ENCODE measurements around the gene ENTPD8. TPM values are rescaled to one million over a fixed set of nuclear protein-coding genes. Genes with fewer than 3 reads are reported as not detected.

ENTPD8 gene
- total RNA-seq, 1 experiment from 2014 or later: 5.4 TPM

DNA sequence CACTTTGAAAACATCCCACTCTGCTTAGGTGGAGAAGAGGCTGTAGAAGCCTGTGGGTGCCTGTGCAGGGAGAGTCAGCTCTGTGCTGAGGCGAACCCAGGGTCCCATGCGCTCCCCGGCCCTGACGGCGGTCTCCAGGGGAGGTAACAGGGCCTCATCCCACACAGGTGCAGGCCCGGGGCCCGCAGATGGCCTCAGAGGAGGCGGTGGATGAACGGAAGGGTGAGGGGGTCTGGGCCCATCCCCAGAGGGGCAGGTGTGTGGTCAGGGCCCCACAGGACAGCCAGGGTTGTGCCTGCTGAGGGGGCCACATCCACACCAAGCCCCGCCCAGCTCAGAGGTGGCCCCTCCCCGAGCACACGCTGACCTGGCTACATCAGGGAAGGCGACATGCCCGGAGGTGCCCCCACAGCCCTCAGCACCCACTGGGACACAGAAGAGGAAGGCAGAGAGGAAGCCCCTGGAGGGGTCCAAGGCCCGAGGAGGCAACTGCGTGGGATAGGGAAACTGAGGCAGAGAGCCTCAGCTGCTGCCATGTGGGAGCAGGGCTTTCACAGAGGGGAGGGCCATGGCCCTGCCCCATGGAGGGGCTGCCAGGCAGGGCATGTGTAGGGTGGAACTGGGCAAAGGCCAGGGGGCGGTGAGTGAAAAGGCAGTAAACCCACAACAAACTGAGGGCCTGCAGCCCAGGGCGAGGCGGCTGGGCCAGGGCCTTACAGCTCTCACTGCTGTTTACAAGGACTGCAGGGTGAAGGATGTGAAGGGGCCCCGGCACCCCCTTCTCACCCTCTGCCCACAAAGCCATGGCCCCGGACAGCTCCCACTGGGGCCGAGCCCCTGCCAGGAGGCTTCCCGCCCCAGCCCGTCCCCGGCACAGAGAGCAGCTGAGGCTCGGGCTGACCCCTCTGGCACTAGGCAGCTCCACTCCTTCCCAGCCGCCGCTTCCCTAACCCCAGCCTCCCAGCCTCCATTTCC lies 47.7 kb downstream of the ENTPD8 start:
- Histone ChIP-seq H3K4me2 (no peak overlapping the region), H3F3A (ENCODE audit: insufficient read depth, low read depth) (peaks cover 7% of the 10 kb centered on the region; the same call in 1 of the 2 replicates), H3K36me3 (ENCODE audit: low read depth) (no peaks in the 10 kb centered on the region), H3K4me1 (replicated peaks; ENCODE audit: insufficient read depth) (peaks cover 9% of the 10 kb centered on the region), H3K79me2 (ENCODE audit: low read depth) (no peaks in the 10 kb centered on the region), H3K4me3 (no peak overlapping the region), H3K9me2 (ENCODE audit: insufficient read depth) (no peaks in the 10 kb centered on the region), H3K27me3 (ENCODE audit: insufficient read depth, low read depth) (no peaks in the 10 kb centered on the region), H3K27ac (no peak overlapping the region), H4K20me1 (ENCODE audit: insufficient read depth) (no peaks in the 10 kb centered on the region), H2AFZ (no peak overlapping the region), H3K9me3 (ENCODE audit: insufficient read depth, low read depth) (no peaks in the 10 kb centered on the region)
- ChIA-PET POLR2A (ENCODE audit: unreplicated experiment) (no interaction called here), CTCF (interaction anchor here (0.6 kb wide), 1 partner anchor 91 kb away, joined by 3 read pairs; the partner anchor contains the start of gene NRARP)
- no peak for DNase-seq
- no peak for TF ChIP-seq CTCF (conservative IDR thresholded peaks at IDR 0.05)
- no peak for TF ChIP-seq EZH2 (IDR thresholded peaks at IDR 0.05; ENCODE audit: low read depth)
- intact Hi-C loops (cut with micrococcal nuclease; ENCODE audit: unreplicated experiment): no loop called here
- no TSS peak for BruUV-seq (replicated peaks)

DNA sequence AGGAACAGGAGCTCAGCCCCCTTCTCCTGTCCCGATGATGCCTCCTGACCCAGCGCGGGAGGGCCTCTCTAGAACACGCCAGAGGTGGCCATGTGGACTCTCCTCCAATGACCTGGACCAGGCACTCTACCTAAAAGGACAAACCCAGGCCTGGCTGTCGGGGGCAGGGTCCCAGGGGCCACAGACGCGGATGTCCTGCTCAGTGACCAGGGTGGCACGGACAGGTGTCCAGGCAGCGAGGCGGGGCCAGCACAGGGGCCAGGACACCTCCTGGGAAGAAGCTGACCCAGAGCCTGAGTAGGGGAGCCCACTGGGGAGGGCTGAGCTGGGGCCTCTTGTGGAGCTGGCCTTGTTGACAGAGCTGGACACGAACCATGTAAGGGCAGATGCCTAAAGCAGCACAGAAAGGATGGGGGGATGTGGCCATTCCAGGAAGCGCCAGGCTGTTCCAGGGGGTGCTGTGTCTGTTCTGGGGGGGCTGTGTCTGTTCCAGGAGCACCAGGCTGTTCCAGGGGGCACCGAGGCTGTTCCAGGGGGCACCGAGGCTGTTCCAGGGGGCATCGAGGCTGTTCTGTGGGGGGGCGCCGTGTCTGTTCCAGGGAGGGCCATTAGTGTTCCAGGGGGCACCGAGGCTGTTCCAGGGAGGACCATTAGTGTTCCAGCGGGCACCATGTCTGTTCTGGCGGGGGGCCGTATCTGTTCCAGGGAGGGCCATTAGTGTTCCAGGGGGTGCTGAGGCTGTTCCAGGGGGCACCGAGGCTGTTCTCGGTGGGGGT lies 48.7 kb downstream of the ENTPD8 start:
- no peaks in the 10 kb centered on the region for H3K36me3 ChIP-seq (ENCODE audit: low read depth)
- no peaks in the 10 kb centered on the region for H3K9me3 ChIP-seq (ENCODE audit: insufficient read depth, low read depth)
- DNase-seq: no peak
- H3K27ac ChIP-seq: no peak overlapping the region
- H3K9me2 ChIP-seq (ENCODE audit: insufficient read depth): no peaks in the 10 kb centered on the region
- H3K27me3 ChIP-seq (ENCODE audit: insufficient read depth, low read depth): no peaks in the 10 kb centered on the region
- ChIA-PET CTCF (no interaction called here), POLR2A (ENCODE audit: unreplicated experiment) (no interaction called here)
- TF ChIP-seq CTCF (conservative IDR thresholded peaks at IDR 0.05) (no peak), EZH2 (IDR thresholded peaks at IDR 0.05; ENCODE audit: low read depth) (no peak)
- no peaks in the 10 kb centered on the region for H3K79me2 ChIP-seq (ENCODE audit: low read depth)
- no peak overlapping the region for H3K4me3 ChIP-seq
- H3F3A ChIP-seq (ENCODE audit: insufficient read depth, low read depth): peaks cover 7% of the 10 kb centered on the region; the same call in 1 of the 2 replicates
- BruUV-seq (replicated peaks): TSS peak; percentile 30
- H3K4me2 ChIP-seq: no peak overlapping the region
- intact Hi-C loops (cut with micrococcal nuclease; ENCODE audit: unreplicated experiment): no loop called here
- peaks cover 9% of the 10 kb centered on the region for H3K4me1 ChIP-seq (replicated peaks; ENCODE audit: insufficient read depth)
- no peaks in the 10 kb centered on the region for H4K20me1 ChIP-seq (ENCODE audit: insufficient read depth)
- no peak overlapping the region for H2AFZ ChIP-seq

GRCh38 chr9:137391411-137391754 lies 49.8 kb downstream of the ENTPD8 start:
- ChIA-PET POLR2A (ENCODE audit: unreplicated experiment) (no interaction called here), CTCF (interaction anchor here (1.1 kb wide), 1 partner anchor 89 kb away, joined by 4 read pairs; the partner anchor contains the start of gene NRARP)
- peaks cover 6% of the 10 kb centered on the region for H3K4me1 ChIP-seq (replicated peaks; ENCODE audit: insufficient read depth)
- intact Hi-C loops (cut with micrococcal nuclease; ENCODE audit: unreplicated experiment): no loop called here
- no peak overlapping the region for H3K4me3 ChIP-seq
- DNase-seq: no peak
- no peak overlapping the region for H3K27ac ChIP-seq
- no peaks in the 10 kb centered on the region for H3K79me2 ChIP-seq (ENCODE audit: low read depth)
- H3K9me2 ChIP-seq (ENCODE audit: insufficient read depth): no peaks in the 10 kb centered on the region
- TF ChIP-seq CTCF (conservative IDR thresholded peaks at IDR 0.05): no peak
- TF ChIP-seq EZH2 (IDR thresholded peaks at IDR 0.05; ENCODE audit: low read depth): no peak
- no TSS peak for BruUV-seq (replicated peaks)
- H3F3A ChIP-seq (ENCODE audit: insufficient read depth, low read depth): peaks cover 5% of the 10 kb centered on the region; the same call in 1 of the 2 replicates
- no peaks in the 10 kb centered on the region for H3K27me3 ChIP-seq (ENCODE audit: insufficient read depth, low read depth)
- no peaks in the 10 kb centered on the region for H3K36me3 ChIP-seq (ENCODE audit: low read depth)
- no peak overlapping the region for H2AFZ ChIP-seq
- H4K20me1 ChIP-seq (ENCODE audit: insufficient read depth): no peaks in the 10 kb centered on the region
- H3K4me2 ChIP-seq: no peak overlapping the region
- no peaks in the 10 kb centered on the region for H3K9me3 ChIP-seq (ENCODE audit: insufficient read depth, low read depth)

Measured in PC-9 (cell line).